GM12878 (cell line): ENCODE measurements around the gene ASB2. TPM values are rescaled to one million over a fixed set of nuclear protein-coding genes. Genes with fewer than 3 reads are reported as not detected.

ENCODE experiments used
- ATAC-seq: fragments of 200-7000 bp; cut with Tn5 transposase; 3 replicates; pipeline ENCODE4 v1.9.1; 2020; ENCODE audit warnings: mild to moderate bottlenecking, moderate library complexity
- BruUV-seq: library from RNA; stranded (reverse); fragments of 400-500 nt; replicated peaks from 2 replicates; lab custom pipeline; 2021; lab: Mats Ljungman, UMichigan
- CTCF ChIA-PET: fragments of 300-600 bp; sonication (Branson Sonifier 250); formaldehyde crosslinking; extraction: SDS; loops from one replicate; lab custom pipeline; 2021; ENCODE audit warnings: inconsistent platforms; lab: Yijun Ruan, JAX
- POLR2A ChIA-PET: fragments of 350-600 bp; formaldehyde crosslinking; extraction: SDS; loops from one replicate; lab custom pipeline; 2021; ENCODE audit warnings: inconsistent platforms; lab: Charles Lee
- RAD21 ChIA-PET: fragments of 300-600 bp; sonication (Branson Sonifier 250); formaldehyde crosslinking; loops from one replicate; lab custom pipeline; 2023; ENCODE audit warnings: antibody characterized with exemption; ENCODE audit not compliant: unreplicated experiment; lab: Charles Lee
- SMC1A ChIA-PET: fragments of 300-600 bp; sonication (Branson Sonifier 250); formaldehyde crosslinking; loops from one replicate; lab custom pipeline; 2023; ENCODE audit not compliant: unreplicated experiment, uncharacterized antibody; lab: Charles Lee
- DNase-seq: peaks from one replicate; pipeline ENCODE4 v3.0.0-alpha.2; 2011; ENCODE audit warnings: low read depth, low spot score
- FAIRE-seq: peaks from 3 replicates; lab custom pipeline; 2011; peaks lifted over from hg19 to GRCh38; lab: Jason Lieb, UNC
- H2AFZ ChIP-seq: 2 replicates; pipeline ENCODE4 v1.6.0; 2011; ENCODE audit warnings: low read depth, low read length, control low read depth; ENCODE audit not compliant: control insufficient read depth
- H3K27ac ChIP-seq: 2 replicates; pipeline ENCODE4 v1.5.1; 2011; ENCODE audit warnings: control low read depth; ENCODE audit not compliant: control insufficient read depth, insufficient read depth
- H3K27me3 ChIP-seq, 2 experiments: replicated peaks in 1 of 2; 2 replicates each; pipeline versions ENCODE4 v1.6.0 to v1.6.1; 2011; ENCODE audit warnings: low read length in 1 of 2; ENCODE audit not compliant: control insufficient read depth in 2 of 2, insufficient read depth in 2 of 2
- H3K36me3 ChIP-seq, 2 experiments: 2 replicates each; pipeline ENCODE4 v1.5.1; 2011; ENCODE audit warnings: low read length in 1 of 2; ENCODE audit not compliant: control insufficient read depth in 2 of 2, insufficient read depth in 2 of 2
- H3K4me1 ChIP-seq: 2 replicates; pipeline ENCODE4 v1.6.1; 2011; ENCODE audit warnings: mild to moderate bottlenecking, low read length, moderate library complexity, mixed read lengths; ENCODE audit not compliant: control insufficient read depth, insufficient read depth
- H3K4me2 ChIP-seq: 2 replicates; pipeline ENCODE4 v1.6.0; 2011; ENCODE audit warnings: control low read depth; ENCODE audit not compliant: control insufficient read depth, insufficient read depth
- H3K4me3 ChIP-seq: fragments of 200-600 bp; sonication (generic); 2 replicates; pipeline ENCODE4 v1.5.1; 2016
- H3K79me2 ChIP-seq: 2 replicates; pipeline ENCODE4 v1.6.0; 2011; ENCODE audit warnings: low read length; ENCODE audit not compliant: control insufficient read depth, insufficient read depth
- H3K9ac ChIP-seq: 2 replicates; pipeline ENCODE4 v1.8.0; 2011; ENCODE audit warnings: low read length, control low read depth, mixed read lengths; ENCODE audit not compliant: control insufficient read depth, insufficient read depth
- H3K9me3 ChIP-seq: replicated peaks from 3 replicates; pipeline ENCODE4 v1.5.1; 2011; ENCODE audit warnings: mild to moderate bottlenecking, low read length; ENCODE audit not compliant: control insufficient read depth, insufficient read depth
- H4K20me1 ChIP-seq: 2 replicates; pipeline ENCODE4 v1.6.0; 2011; ENCODE audit not compliant: control insufficient read depth, insufficient read depth
- E2F8 ChIP-seq: fragments of 450-650 bp; IDR thresholded peaks from 2 replicates; pipeline ENCODE4 v1.6.1; 2018; ENCODE audit warnings: mild to moderate bottlenecking, low read depth, moderate library complexity; ENCODE audit not compliant: partially characterized antibody
- EZH2 ChIP-seq: IDR thresholded peaks from 2 replicates; pipeline ENCODE4 v1.6.1; 2012; ENCODE audit warnings: low read depth, mild to moderate bottlenecking, control low read depth, inconsistent platforms, low read length, borderline replicate concordance; ENCODE audit not compliant: control insufficient read depth
- JUNB ChIP-seq: IDR thresholded peaks from 2 replicates; pipeline ENCODE4 v1.6.1; 2016; ENCODE audit warnings: antibody characterized with exemption, mild to moderate bottlenecking
- NBN ChIP-seq: fragments of 450-650 bp; IDR thresholded peaks from 2 replicates; pipeline ENCODE4 v1.6.1; 2016
- NR2F1 ChIP-seq: fragments of 450-650 bp; conservative IDR thresholded peaks from 2 replicates; pipeline ENCODE4 v1.6.1; 2017; ENCODE audit warnings: mild to moderate bottlenecking
- POLR2AphosphoS2 ChIP-seq: IDR thresholded peaks from 2 replicates; pipeline ENCODE4 v1.6.1; 2011; ENCODE audit warnings: low read depth, mild to moderate bottlenecking, low read length, improper control_type of control experiment, moderate library complexity
- SIN3A ChIP-seq: IDR thresholded peaks from 2 replicates; pipeline ENCODE4 v1.6.1; 2012; ENCODE audit warnings: low read depth, low read length, improper control_type of control experiment
- SMAD5 ChIP-seq: IDR thresholded peaks from 2 replicates; pipeline ENCODE4 v1.6.1; 2016; ENCODE audit warnings: antibody characterized with exemption, low read depth
- SREBF2 ChIP-seq: IDR thresholded peaks from 2 replicates; pipeline ENCODE4 v1.6.1; 2012; ENCODE audit warnings: mild to moderate bottlenecking, low read length
- ZNF207 ChIP-seq: fragments of 450-650 bp; IDR thresholded peaks from 2 replicates; pipeline ENCODE4 v1.6.1; 2014; ENCODE audit warnings: antibody characterized with exemption, mild to moderate bottlenecking, borderline replicate concordance
- WGBS: methylation state at CpG from one replicate; pipeline ENCODE4 v1.1.6; 2016; ENCODE audit warnings: low lambda C conversion rate; ENCODE audit not compliant: insufficient replicate concordance, insufficient coverage; ENCODE audit errors: missing lambda C conversion rate; 5-methylcytosine and 5-hydroxymethylcytosine counted together
- in situ Hi-C: fragments of 300-500 bp; cut with MboI; formaldehyde crosslinking; loops from 9 replicates; pipeline ENCODE4 v1.14.3; 2018; ENCODE audit warnings: mixed read lengths
- intact Hi-C: fragments of 100-400 bp; cut with micrococcal nuclease; formaldehyde crosslinking; loops from one replicate; pipeline ENCODE4 v1.14.2; 2022; ENCODE audit not compliant: unreplicated experiment
- polyA plus RNA-seq, 11 experiments: library from polyadenylated mRNA; depleted of rRNA in 4 of 11; unstranded in 6 of 11; stranded (reverse) in 5 of 11; fragments of >200 nt; fragmentation: Nextera tagmentation in 4 of 11; fragmentation: Illumina TruSeq in 1 of 11; extraction: Ambion mirVana in 4 of 11; extraction: Trizol in 1 of 11; gene quantifications; 1 replicate in 1 of 11; 2 replicates in 10 of 11; pipeline versions ENCODE4 v1.2.1 to v1.2.3, GENCODE V29; 2011 to 2016; ENCODE audit warnings: inconsistent platforms in 2 of 11, missing spikeins in 2 of 11, low read depth in 1 of 11
- total RNA-seq, 4 experiments: library from RNA; depleted of rRNA in 3 of 4; stranded (reverse); fragments of >200 nt in 3 of 4; fragmentation: Illumina TruSeq in 1 of 4; extraction: Trizol in 1 of 4; gene quantifications; 2 replicates each; pipeline versions ENCODE4 v1.2.1 to v1.2.3, GENCODE V29; 2013 to 2021

The ASB2 gene
- total and polyA plus RNA-seq, 10 of the 15 experiments (the other 5 are each of a cell fraction or from before 2014, with no cell fraction given), result 3.0 to 54.8 (median 33.5) TPM

- Histone ChIP-seq H2AFZ (no peak overlapping the region), H4K20me1 (no peaks in the 10 kb centered on the region), H3K36me3 (no peaks in the 10 kb centered on the region), H3K9ac (no peak overlapping the region), H3K79me2 (no peaks in the 10 kb centered on the region), H3K9me3 (no peaks in the 10 kb centered on the region), H3K4me1 (no peaks in the 10 kb centered on the region), H3K27me3 (peaks cover 0 to 3% of the 10 kb centered on the region in 2 experiments; a peak in 3 of 4 replicates), H3K4me2 (no peak overlapping the region), H3K27ac (no peak overlapping the region), H3K4me3 (no peak overlapping the region)
- ChIA-PET CTCF (interaction anchor here (1.5 kb wide), 1 partner anchor 11 kb away, joined by 3 read pairs; no protein-coding TSS in a partner anchor), POLR2A (no interaction called here), SMC1A (interaction anchor here (0.7 kb wide), 1 partner anchor 795 kb away, joined by 3 read pairs; no protein-coding TSS in a partner anchor), RAD21 (no interaction called here)
- DNase-seq (no peak), ATAC-seq (no peak), FAIRE-seq (no peak)
- in situ Hi-C loops (no loop called here), intact Hi-C loops (no loop called here)
- WGBS, result 30% methylated on average over 6 of the region's 6 CpGs
- no TSS peak for BruUV-seq
- TF ChIP-seq SIN3A (no peak), POLR2AphosphoS2 (no peak), NBN (no peak), EZH2 (no peak), SMAD5 (no peak), E2F8 (no peak), NR2F1 (no peak), ZNF207 (no peak), SREBF2 (no peak), JUNB (no peak)
- TF ChIP-seq, all 136 proteins: peak for 0
These were observed 74.6 kb downstream of the ASB2 start for GRCh38 chr14:93901813-93902212.
